HepG2 (cell line): ENCODE measurements around the gene GSTP1. TPM values are rescaled to one million over a fixed set of nuclear protein-coding genes. Genes with fewer than 3 reads are reported as not detected.
A peak's percentile ranks its signal among the peaks of the same experiment; 100 is the strongest.

Experiments used
- NCOR1 ChIP-seq: fragments of 200-600 bp; sonication (generic); IDR thresholded peaks from 2 replicates; pipeline ENCODE4 v1.7.0; 2017; ENCODE audit warnings: antibody characterized with exemption, low read length, borderline replicate concordance
- NFIB ChIP-seq: sonication (generic); formaldehyde crosslinking; IDR thresholded peaks from 2 replicates; pipeline ENCODE4 v1.9.0; 2021; ENCODE audit warnings: missing genetic modification reagents, mild to moderate bottlenecking, borderline replicate concordance
- PPARG ChIP-seq: conservative IDR thresholded peaks from 2 replicates; pipeline ENCODE4 v1.6.1; 2016; ENCODE audit warnings: missing biosample characterization, missing genetic modification reagents
- SNAPC2 ChIP-seq: sonication (generic); formaldehyde crosslinking; IDR thresholded peaks from 2 replicates; pipeline ENCODE4 v1.8.1; 2022; ENCODE audit warnings: mild to moderate bottlenecking, missing genetic modification reagents
- SPEN ChIP-seq: sonication (generic); formaldehyde crosslinking; IDR thresholded peaks from 2 replicates; pipeline ENCODE4 v1.5.1; 2020; ENCODE audit warnings: low read depth, mild to moderate bottlenecking, missing genetic modification reagents
- SYNCRIP ChIP-seq: fragments of 200-400 bp; formaldehyde crosslinking; IDR thresholded peaks from 2 replicates; pipeline ENCODE4 v1.6.1; 2018; ENCODE audit warnings: mild to moderate bottlenecking, low read depth, low read length; ENCODE audit not compliant: insufficient read depth
- TSC22D2 ChIP-seq: sonication (generic); formaldehyde crosslinking; IDR thresholded peaks from 2 replicates; pipeline ENCODE4 v1.5.1; 2020; ENCODE audit warnings: missing genetic modification reagents, mild to moderate bottlenecking, borderline replicate concordance
- ZBTB21 ChIP-seq: sonication (generic); formaldehyde crosslinking; IDR thresholded peaks from 2 replicates; pipeline ENCODE4 v1.4.0; 2020; ENCODE audit warnings: missing genetic modification reagents
- ZFP62 ChIP-seq: sonication (generic); formaldehyde crosslinking; IDR thresholded peaks from 2 replicates; pipeline ENCODE4 v1.4.0; 2020; ENCODE audit warnings: missing genetic modification reagents
- ZNF264 ChIP-seq: sonication (generic); formaldehyde crosslinking; IDR thresholded peaks from 2 replicates; pipeline ENCODE4 v1.4.0; 2020; ENCODE audit warnings: missing genetic modification reagents
- ZNF724P ChIP-seq: sonication (generic); formaldehyde crosslinking; IDR thresholded peaks from 2 replicates; pipeline ENCODE4 v1.8.0; 2022; ENCODE audit warnings: missing genetic modification reagents, borderline replicate concordance
- polyA plus RNA-seq, 8 experiments: library from polyadenylated mRNA; depleted of rRNA in 3 of 8; stranded (reverse) in 7 of 8; unstranded in 1 of 8; fragments of >200 nt; fragmentation: Illumina TruSeq in 4 of 8; extraction: Trizol in 4 of 8; gene quantifications; 2 replicates each; pipeline versions ENCODE4 v1.2.1 to v1.2.3, GENCODE V29; 2011 to 2016; ENCODE audit warnings: low read depth in 4 of 8, missing spikeins in 1 of 8, mixed read lengths in 1 of 8; ENCODE audit not compliant: insufficient read depth in 1 of 8
- total RNA-seq, 5 experiments: library from RNA; depleted of rRNA; stranded (reverse); fragments of >200 nt; fragmentation: Illumina TruSeq; extraction: Trizol; gene quantifications; 2 replicates each; pipeline ENCODE4 v1.2.3, GENCODE V29; 2016; ENCODE audit warnings: low read depth in 1 of 5
- TF ChIP-seq, protein P1 (sequence below): sonication (generic); formaldehyde crosslinking; IDR thresholded peaks from 2 replicates; pipeline ENCODE4 v1.5.0; 2020; ENCODE audit warnings: missing genetic modification reagents, mild to moderate bottlenecking, borderline replicate concordance
- TF ChIP-seq, protein P2 (sequence below): IDR thresholded peaks from 2 replicates; pipeline ENCODE4 v1.6.1; 2016; ENCODE audit warnings: low read depth, borderline replicate concordance
- TF ChIP-seq, protein P3 (sequence below): sonication (generic); formaldehyde crosslinking; IDR thresholded peaks from 2 replicates; pipeline ENCODE4 v1.5.0; 2020; ENCODE audit warnings: mild to moderate bottlenecking, missing genetic modification reagents
- TF ChIP-seq, protein P4 (sequence below): sonication (generic); formaldehyde crosslinking; IDR thresholded peaks from 2 replicates; pipeline ENCODE4 v1.8.0; 2022; ENCODE audit warnings: mild to moderate bottlenecking, missing genetic modification reagents, moderate library complexity
- TF ChIP-seq, protein P5 (sequence below): sonication (generic); formaldehyde crosslinking; IDR thresholded peaks from 2 replicates; pipeline ENCODE4 v1.4.0; 2020; ENCODE audit warnings: mild to moderate bottlenecking, missing genetic modification reagents, borderline replicate concordance
- TF ChIP-seq, protein P6 (sequence below): sonication (generic); formaldehyde crosslinking; conservative IDR thresholded peaks from 2 replicates; pipeline ENCODE4 v1.4.0; 2020; ENCODE audit warnings: missing genetic modification reagents

The GSTP1 gene
- total and polyA plus RNA-seq, 2 of the 13 experiments (the other 11 are each of a cell fraction or from before 2014, with no cell fraction given) = not detected

DNA sequence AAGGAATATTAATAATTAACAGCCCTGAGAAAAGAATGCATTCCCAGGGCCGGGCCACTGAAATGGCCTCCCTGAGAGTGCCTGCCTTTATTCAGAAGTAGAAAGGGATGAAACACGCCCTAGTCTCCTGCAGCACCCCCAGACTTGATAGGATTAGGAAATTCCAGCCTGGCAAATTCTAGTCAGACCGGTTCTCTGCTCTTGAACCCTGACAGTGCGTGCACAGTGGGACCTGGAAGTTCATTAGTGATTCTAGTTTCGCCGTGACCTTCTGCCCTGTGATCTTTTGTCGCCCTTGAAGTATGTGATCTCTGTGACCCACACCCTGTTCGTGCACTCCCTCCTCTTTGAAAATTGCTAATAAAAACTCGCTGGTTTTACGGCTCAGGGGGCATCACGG, 2.1 kb upstream of the GSTP1 start (continued):
- TF ChIP-seq, protein P1, sequence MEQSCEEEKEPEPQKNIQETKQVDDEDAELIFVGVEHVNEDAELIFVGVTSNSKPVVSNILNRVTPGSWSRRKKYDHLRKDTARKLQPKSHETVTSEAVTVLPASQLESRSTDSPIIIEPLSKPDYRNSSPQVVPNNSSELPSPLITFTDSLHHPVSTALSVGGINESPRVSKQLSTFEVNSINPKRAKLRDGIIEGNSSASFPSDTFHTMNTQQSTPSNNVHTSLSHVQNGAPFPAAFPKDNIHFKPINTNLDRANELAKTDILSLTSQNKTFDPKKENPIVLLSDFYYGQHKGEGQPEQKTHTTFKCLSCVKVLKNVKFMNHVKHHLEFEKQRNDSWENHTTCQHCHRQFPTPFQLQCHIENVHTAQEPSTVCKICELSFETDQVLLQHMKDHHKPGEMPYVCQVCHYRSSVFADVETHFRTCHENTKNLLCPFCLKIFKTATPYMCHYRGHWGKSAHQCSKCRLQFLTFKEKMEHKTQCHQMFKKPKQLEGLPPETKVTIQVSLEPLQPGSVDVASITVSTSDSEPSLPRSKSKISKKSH (CRISPR knock-in tag) = no peak
- TF ChIP-seq PPARG (CRISPR knock-in tag) (no peak), ZBTB21 (CRISPR knock-in tag) (no peak), NFIB (no peak), NCOR1 (peak; percentile 87; the same call in 1 of the 2 replicates), ZNF724P (no peak), SYNCRIP (no peak), ZFP62 (CRISPR knock-in tag) (no peak), TSC22D2 (CRISPR knock-in tag) (no peak), ZNF264 (CRISPR knock-in tag) (no peak), SNAPC2 (CRISPR knock-in tag) (no peak), SPEN (0 out of 2 replicates have a peak, but pooled peaks have one; percentile 30)
- TF ChIP-seq, protein P2, sequence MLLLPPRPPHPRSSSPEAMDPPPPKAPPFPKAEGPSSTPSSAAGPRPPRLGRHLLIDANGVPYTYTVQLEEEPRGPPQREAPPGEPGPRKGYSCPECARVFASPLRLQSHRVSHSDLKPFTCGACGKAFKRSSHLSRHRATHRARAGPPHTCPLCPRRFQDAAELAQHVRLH (CRISPR knock-in tag) = 0 out of 2 replicates have a peak, but pooled peaks have one; percentile 21
- TF ChIP-seq, protein P3, sequence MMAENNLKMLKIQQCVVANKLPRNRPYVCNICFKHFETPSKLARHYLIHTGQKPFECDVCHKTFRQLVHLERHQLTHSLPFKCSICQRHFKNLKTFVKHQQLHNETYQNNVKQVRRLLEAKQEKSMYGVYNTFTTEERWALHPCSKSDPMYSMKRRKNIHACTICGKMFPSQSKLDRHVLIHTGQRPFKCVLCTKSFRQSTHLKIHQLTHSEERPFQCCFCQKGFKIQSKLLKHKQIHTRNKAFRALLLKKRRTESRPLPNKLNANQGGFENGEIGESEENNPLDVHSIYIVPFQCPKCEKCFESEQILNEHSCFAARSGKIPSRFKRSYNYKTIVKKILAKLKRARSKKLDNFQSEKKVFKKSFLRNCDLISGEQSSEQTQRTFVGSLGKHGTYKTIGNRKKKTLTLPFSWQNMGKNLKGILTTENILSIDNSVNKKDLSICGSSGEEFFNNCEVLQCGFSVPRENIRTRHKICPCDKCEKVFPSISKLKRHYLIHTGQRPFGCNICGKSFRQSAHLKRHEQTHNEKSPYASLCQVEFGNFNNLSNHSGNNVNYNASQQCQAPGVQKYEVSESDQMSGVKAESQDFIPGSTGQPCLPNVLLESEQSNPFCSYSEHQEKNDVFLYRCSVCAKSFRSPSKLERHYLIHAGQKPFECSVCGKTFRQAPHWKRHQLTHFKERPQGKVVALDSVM (CRISPR knock-in tag) = 0 out of 2 replicates have a peak, but pooled peaks have one; percentile 11
- TF ChIP-seq, protein P4, sequence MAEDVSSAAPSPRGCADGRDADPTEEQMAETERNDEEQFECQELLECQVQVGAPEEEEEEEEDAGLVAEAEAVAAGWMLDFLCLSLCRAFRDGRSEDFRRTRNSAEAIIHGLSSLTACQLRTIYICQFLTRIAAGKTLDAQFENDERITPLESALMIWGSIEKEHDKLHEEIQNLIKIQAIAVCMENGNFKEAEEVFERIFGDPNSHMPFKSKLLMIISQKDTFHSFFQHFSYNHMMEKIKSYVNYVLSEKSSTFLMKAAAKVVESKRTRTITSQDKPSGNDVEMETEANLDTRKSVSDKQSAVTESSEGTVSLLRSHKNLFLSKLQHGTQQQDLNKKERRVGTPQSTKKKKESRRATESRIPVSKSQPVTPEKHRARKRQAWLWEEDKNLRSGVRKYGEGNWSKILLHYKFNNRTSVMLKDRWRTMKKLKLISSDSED (CRISPR knock-in tag) = no peak
- TF ChIP-seq, protein P5, sequence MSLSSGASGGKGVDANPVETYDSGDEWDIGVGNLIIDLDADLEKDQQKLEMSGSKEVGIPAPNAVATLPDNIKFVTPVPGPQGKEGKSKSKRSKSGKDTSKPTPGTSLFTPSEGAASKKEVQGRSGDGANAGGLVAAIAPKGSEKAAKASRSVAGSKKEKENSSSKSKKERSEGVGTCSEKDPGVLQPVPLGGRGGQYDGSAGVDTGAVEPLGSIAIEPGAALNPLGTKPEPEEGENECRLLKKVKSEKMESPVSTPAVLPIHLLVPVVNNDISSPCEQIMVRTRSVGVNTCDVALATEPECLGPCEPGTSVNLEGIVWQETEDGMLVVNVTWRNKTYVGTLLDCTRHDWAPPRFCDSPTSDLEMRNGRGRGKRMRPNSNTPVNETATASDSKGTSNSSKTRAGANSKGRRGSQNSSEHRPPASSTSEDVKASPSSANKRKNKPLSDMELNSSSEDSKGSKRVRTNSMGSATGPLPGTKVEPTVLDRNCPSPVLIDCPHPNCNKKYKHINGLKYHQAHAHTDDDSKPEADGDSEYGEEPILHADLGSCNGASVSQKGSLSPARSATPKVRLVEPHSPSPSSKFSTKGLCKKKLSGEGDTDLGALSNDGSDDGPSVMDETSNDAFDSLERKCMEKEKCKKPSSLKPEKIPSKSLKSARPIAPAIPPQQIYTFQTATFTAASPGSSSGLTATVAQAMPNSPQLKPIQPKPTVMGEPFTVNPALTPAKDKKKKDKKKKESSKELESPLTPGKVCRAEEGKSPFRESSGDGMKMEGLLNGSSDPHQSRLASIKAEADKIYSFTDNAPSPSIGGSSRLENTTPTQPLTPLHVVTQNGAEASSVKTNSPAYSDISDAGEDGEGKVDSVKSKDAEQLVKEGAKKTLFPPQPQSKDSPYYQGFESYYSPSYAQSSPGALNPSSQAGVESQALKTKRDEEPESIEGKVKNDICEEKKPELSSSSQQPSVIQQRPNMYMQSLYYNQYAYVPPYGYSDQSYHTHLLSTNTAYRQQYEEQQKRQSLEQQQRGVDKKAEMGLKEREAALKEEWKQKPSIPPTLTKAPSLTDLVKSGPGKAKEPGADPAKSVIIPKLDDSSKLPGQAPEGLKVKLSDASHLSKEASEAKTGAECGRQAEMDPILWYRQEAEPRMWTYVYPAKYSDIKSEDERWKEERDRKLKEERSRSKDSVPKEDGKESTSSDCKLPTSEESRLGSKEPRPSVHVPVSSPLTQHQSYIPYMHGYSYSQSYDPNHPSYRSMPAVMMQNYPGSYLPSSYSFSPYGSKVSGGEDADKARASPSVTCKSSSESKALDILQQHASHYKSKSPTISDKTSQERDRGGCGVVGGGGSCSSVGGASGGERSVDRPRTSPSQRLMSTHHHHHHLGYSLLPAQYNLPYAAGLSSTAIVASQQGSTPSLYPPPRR (CRISPR knock-in tag) = 0 out of 2 replicates have a peak, but pooled peaks have one; percentile 45
- TF ChIP-seq, protein P6, sequence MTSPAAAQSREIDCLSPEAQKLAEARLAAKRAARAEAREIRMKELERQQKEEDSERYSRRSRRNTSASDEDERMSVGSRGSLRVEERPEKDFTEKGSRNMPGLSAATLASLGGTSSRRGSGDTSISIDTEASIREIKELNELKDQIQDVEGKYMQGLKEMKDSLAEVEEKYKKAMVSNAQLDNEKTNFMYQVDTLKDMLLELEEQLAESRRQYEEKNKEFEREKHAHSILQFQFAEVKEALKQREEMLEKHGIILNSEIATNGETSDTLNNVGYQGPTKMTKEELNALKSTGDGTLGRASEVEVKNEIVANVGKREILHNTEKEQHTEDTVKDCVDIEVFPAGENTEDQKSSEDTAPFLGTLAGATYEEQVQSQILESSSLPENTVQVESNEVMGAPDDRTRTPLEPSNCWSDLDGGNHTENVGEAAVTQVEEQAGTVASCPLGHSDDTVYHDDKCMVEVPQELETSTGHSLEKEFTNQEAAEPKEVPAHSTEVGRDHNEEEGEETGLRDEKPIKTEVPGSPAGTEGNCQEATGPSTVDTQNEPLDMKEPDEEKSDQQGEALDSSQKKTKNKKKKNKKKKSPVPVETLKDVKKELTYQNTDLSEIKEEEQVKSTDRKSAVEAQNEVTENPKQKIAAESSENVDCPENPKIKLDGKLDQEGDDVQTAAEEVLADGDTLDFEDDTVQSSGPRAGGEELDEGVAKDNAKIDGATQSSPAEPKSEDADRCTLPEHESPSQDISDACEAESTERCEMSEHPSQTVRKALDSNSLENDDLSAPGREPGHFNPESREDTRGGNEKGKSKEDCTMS (CRISPR knock-in tag) = no peak
